Transverse colon (tissue), 3 donors: Measurements from ENCODE around the gene NBEA.

ENCODE experiments used
- POLR2A ChIP-seq: fragments of 450-650 bp; IDR thresholded peaks from one replicate; pipeline ENCODE4 v1.6.1; 2016; ENCODE audit warnings: antibody characterized with exemption, mild to moderate bottlenecking, moderate library complexity
- TF ChIP-seq, protein P1 (sequence below), 5 experiments: fragments of 200-600 bp in 3 of 5; fragments of 450-650 bp in 2 of 5; sonication (generic) in 3 of 5; IDR thresholded peaks; 1 replicate in 2 of 5; 2 replicates in 3 of 5; pipeline ENCODE4 v1.5.1; 2016 to 2017; ENCODE audit warnings: antibody characterized with exemption in 5 of 5, inconsistent platforms in 3 of 5, mild to moderate bottlenecking in 2 of 5, moderate library complexity in 1 of 5

DNA sequence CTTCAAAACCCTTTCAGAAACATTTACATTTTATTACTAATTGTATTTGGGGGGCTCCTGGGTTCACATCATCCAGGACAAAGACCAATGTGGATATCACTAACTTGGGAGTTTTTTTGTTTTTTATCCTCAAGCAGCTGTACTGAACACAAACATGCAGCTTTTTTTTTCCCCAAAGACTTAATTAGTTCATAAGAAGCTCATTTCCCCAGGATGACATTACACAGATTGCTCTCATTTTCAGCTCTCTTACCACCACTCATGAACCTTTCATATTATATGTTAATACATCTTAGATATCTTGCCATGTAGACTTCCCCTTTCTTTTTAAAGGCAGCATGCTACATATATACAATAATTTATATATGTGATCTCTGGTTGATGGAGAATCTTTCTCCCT is 653.1 kb downstream of the NBEA start:
- TF ChIP-seq POLR2A, result no peak
- TF ChIP-seq, protein P1, sequence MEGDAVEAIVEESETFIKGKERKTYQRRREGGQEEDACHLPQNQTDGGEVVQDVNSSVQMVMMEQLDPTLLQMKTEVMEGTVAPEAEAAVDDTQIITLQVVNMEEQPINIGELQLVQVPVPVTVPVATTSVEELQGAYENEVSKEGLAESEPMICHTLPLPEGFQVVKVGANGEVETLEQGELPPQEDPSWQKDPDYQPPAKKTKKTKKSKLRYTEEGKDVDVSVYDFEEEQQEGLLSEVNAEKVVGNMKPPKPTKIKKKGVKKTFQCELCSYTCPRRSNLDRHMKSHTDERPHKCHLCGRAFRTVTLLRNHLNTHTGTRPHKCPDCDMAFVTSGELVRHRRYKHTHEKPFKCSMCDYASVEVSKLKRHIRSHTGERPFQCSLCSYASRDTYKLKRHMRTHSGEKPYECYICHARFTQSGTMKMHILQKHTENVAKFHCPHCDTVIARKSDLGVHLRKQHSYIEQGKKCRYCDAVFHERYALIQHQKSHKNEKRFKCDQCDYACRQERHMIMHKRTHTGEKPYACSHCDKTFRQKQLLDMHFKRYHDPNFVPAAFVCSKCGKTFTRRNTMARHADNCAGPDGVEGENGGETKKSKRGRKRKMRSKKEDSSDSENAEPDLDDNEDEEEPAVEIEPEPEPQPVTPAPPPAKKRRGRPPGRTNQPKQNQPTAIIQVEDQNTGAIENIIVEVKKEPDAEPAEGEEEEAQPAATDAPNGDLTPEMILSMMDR (IDR thresholded peaks at IDR 0.05), result no peak
